H1 (cell line): Measurements from ENCODE around the gene ISOC2.

Experiments
- CHD2 ChIP-seq: IDR thresholded peaks from 2 replicates; pipeline ENCODE4 v1.6.1; 2012; ENCODE audit warnings: low read length, improper control_type of control experiment
- CTCF ChIP-seq, 3 experiments: IDR thresholded peaks; 1 replicate in 2 of 3; 2 replicates in 1 of 3; pipeline versions ENCODE4 v1.5.1 to v1.6.1; 2011; ENCODE audit warnings: low read length in 3 of 3, mild to moderate bottlenecking in 3 of 3, inconsistent platforms in 2 of 3, low read depth in 1 of 3, moderate library complexity in 1 of 3; ENCODE audit not compliant: insufficient read depth in 1 of 3; ENCODE audit errors: control extremely low read depth in 1 of 3
- EGR1 ChIP-seq: IDR thresholded peaks from 2 replicates; pipeline ENCODE4 v1.6.1; 2011; ENCODE audit warnings: low read depth, low read length, borderline replicate concordance
- EZH2 ChIP-seq: fragments of 200-600 bp; sonication (generic); IDR thresholded peaks from 2 replicates; pipeline ENCODE4 v1.7.1; 2012; ENCODE audit warnings: low read depth, mild to moderate bottlenecking, moderate library complexity, low read length, inconsistent platforms; ENCODE audit not compliant: severe bottlenecking
- FOSL1 ChIP-seq: IDR thresholded peaks from 2 replicates; pipeline ENCODE4 v1.6.1; 2011; ENCODE audit warnings: mild to moderate bottlenecking, low read depth, low read length, moderate library complexity; ENCODE audit not compliant: insufficient read depth
- JUN ChIP-seq: IDR thresholded peaks from 2 replicates; pipeline ENCODE4 v1.6.1; 2011; ENCODE audit warnings: low read depth, mild to moderate bottlenecking, improper control_type of control experiment, low read length
- KDM5A ChIP-seq: fragments of 200-600 bp; IDR thresholded peaks from 2 replicates; pipeline ENCODE4 v1.7.1; 2012; ENCODE audit warnings: mild to moderate bottlenecking, low read length, inconsistent platforms, mixed read lengths
- POLR2A ChIP-seq, 2 experiments: IDR thresholded peaks; 1 replicate in 1 of 2; 2 replicates in 1 of 2; pipeline ENCODE4 v1.6.1; 2011; ENCODE audit warnings: low read depth in 2 of 2, low read length in 2 of 2, mild to moderate bottlenecking in 2 of 2; ENCODE audit errors: control extremely low read depth in 1 of 2
- SIN3A ChIP-seq, 2 experiments: IDR thresholded peaks in 1 of 2; conservative IDR thresholded peaks in 1 of 2; 2 replicates each; pipeline ENCODE4 v1.6.1; 2011 to 2012; ENCODE audit warnings: low read length in 2 of 2, improper control_type of control experiment in 1 of 2, low read depth in 1 of 2, mild to moderate bottlenecking in 1 of 2
- SP1 ChIP-seq: IDR thresholded peaks from 2 replicates; pipeline ENCODE4 v1.6.1; 2011; ENCODE audit warnings: low read depth, low read length
- YY1 ChIP-seq: IDR thresholded peaks from 2 replicates; pipeline ENCODE4 v1.6.1; 2011; ENCODE audit warnings: low read depth, mild to moderate bottlenecking, low read length

- TF ChIP-seq FOSL1 (no peak), SP1 (no peak), SIN3A (conservative IDR thresholded peaks at IDR 0.05 in 1 of 2, IDR thresholded peaks at IDR 0.05 in 1 of 2; ENCODE audit: low read depth in 1 of 2, low read length in 2 of 2) (no peak), JUN (no peak), CTCF (IDR thresholded peaks at IDR 0.05; ENCODE audit: control extremely low read depth in 1 of 3, insufficient read depth in 1 of 3, low read depth in 1 of 3, low read length in 3 of 3) (no peak), POLR2A (IDR thresholded peaks at IDR 0.05; ENCODE audit: control extremely low read depth in 1 of 2, low read depth in 2 of 2, low read length in 2 of 2) (no peak), CHD2 (no peak), KDM5A (no peak), YY1 (no peak), EZH2 (no peak), EGR1 (no peak)
Observed at GRCh38 chr19:55423225-55424005, 38.0 kb downstream of the ISOC2 start.
